Germinal center (tissue), 1 donor: ENCODE measurements around the gene FER1L5.

Experiments used
- DNase-seq: peaks from one replicate; pipeline ENCODE4 v3.0.0; 2012; ENCODE audit warnings: mixed read lengths, low spot score

FER1L5 gene

DNA sequence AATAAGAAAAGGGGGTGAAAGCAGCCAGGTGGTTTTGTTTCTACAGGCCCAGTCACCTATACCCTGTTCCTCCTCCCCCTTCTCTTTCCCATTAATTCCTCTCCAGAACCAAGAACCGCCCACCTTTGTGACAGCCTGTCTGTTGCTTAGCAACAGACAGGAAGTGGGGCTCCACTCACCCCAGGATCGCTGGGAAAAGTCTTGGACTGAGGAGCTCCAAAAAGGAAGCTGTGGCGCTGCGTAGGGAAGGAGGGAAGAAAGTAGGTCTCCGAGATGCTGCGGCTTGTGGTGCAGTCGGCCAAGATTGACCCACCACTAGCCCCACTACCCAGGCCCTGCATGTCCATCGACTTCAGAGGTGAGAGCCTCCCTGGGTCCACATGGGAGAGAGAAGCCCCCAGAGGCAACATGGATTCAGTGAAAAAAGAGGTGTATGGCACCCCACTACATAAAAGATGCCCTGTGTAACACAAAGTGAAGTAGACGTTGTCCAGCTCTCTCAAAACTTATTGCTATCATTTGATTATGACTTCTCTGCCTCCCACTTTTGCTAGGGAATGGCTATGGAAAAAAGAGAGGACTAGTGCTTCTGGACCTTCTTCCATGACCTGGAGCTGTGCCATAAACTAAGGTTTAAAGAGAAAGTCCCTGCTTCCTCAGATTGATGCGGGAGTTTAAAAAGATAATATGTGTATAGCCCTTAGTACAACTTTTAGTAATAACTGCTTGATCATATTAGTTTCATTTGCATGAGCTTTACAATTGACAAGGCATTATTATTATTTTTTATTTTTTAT, at the start of gene FER1L5:
FER1L5 (plus strand) TSS at position 201 of the 797 bp plus-strand sequence; CDS start at position 274, 73 bp downstream.
- no peak for DNase-seq

DNA sequence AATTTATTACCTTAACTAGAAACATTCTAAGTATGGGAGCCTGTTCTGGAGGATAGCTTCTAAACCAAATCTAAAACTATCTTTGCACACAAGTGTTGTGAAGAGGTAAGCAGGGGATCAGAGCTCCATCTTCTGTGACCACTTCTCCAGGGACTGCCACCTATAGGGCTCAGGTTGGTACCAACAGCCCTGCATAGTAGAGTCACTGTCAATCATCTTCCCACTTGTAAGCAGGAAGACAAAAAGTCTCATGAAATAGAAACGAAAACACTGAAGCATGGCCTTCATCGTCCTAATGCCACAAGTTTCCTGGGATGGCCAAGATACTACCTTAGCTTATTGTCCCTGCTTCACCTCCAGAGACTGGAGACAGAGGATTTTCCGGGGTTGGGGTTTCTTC, 48.3 kb upstream of the FER1L5 start:
- no peak for DNase-seq

DNA sequence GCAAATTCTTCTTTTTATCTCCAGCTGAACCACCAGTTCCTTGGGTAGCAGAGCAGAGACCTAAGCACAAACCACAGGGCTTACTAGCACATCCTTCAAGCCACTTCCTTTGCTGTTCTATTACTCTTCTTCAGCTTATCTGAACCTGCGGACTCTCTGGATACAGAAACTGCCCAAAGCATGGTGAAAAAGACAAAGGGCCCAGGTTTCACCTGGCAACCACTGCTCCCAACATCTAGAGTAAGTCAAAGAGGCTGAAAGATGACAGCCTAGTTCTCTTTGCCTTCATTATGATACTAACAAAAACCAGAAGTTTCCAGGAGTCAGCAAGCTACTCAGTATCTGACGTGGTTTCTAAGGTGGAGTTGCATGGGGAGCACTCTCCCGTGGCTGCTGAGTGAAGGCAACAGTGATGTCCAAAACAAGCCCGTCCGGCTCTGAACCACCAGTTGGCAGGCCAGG, 47.8 kb upstream of the FER1L5 start:
- DNase-seq, result no peak

DNA sequence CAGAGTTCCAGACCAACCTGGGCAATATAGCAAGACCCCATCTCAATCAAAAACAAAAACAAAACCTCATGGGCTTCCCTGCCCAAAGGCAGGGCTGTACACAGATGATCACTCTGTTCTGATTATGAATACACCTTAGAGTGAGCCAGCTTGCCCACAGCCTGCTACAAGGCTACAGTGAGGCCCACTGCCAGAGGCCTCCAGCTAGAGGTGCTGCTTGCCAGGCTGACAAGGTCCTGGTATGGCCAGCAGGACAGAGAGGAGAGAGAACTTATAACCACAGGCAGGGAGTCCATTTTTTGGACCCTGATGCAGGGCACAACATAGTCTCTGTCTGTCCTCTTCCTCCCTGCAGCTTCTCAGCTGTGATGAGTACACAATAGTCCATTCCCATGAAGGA, 46.0 kb upstream of the FER1L5 start:
- no peak for DNase-seq

DNA sequence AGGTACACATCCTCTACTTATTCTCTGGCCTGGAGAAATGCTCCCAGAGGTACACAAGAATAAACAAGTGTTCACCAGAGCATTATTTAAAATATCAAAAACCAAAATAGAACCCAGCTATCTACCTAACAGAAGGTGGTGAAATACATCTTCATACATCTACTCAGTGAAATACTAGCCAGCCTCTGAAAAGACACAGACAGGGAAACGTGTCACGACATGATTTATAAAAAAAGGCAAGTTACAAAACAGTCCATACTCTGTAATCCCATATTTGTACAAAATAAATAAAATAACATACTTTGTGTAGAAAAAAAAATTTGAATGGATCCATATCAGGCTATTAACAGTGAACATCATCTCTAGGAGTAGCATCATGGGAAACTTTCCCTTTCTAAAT, 42.6 kb upstream of the FER1L5 start:
- no peak for DNase-seq

DNA sequence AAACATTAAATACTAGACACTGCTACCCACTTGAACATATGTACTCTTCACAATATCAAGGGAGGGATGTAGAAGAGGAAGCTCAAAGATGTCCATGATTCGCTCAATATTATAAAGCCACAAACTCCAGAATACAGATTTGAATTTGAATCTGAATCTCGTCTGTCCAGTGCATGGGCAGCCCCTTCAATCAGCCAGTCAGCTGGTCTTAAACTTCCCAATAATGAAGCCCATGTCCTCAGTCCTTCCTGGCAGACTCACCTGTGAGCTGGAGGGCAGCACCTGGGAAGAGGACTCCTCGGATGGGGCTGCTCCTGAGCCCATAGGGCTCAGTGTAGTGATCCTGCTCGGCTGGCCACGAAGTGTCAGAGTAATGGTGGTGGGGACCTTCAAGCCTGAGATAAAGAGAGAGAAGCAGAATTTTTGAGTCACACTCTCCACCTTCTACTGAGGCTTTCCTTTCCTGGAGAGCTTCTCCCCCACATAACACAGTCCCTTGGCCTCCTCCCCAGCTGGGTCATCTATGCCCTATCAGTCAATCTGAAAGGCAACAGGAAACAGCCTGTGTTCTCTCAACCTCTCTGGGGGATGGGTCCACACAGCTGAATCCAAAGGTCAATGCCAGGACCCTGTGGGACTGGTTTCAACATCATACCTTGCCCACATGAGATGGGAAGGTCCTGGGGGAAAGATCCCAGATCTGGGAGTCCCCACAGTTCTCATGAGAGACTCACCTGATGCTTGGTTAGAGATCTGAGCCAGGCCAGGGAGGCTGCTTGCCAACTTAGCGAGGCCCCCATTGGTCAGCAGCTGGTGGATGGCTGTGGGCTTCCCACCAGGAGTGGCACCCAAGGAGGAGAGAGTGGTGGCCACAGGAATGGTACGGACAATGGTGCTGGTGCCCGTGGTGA, 40.9 kb upstream of the FER1L5 start:
- no peak for DNase-seq

DNA sequence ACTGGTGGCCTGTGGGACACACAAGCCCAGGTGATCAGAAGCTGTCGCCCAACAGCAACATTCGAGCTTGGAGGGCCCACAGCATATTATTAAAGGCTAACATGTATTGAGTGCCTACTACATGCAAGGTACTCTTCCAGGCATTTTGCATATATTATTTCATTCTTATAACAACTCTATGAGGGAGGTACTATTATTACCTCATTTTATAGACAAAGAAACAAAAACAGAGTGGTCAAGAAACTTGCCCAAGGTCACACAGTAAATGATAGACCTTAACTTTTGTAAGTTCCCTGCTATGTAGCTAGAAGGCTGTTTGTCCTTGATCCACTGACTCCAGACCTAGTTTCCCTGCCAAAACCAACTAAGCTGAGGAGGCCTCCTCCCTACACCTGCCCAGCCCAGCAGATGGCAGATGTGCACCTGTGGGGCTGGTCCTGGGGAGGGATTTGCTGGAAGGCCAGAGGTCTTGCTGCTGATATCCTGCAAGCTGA, 40.2 kb upstream of the FER1L5 start:
- no peak for DNase-seq

DNA sequence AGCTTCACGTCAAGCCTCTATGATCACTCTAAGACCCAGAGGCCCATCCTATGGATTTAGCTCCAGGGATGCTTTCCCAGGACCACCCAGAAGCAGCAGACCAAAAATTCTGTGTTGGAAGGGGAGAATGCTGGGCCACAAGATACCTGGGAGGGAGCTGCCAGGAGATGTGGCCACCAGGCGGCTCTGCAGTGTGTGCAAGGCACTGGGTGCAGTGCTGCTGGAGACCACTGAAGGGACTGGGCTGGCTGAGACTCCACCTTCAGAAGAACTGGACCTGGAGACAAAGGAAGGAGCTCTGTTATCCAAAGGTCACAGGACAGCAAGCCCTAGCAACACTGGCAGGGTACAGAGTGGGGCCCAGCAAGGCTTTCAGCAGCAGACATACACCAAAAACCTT, 38.5 kb upstream of the FER1L5 start:
- no peak for DNase-seq

DNA sequence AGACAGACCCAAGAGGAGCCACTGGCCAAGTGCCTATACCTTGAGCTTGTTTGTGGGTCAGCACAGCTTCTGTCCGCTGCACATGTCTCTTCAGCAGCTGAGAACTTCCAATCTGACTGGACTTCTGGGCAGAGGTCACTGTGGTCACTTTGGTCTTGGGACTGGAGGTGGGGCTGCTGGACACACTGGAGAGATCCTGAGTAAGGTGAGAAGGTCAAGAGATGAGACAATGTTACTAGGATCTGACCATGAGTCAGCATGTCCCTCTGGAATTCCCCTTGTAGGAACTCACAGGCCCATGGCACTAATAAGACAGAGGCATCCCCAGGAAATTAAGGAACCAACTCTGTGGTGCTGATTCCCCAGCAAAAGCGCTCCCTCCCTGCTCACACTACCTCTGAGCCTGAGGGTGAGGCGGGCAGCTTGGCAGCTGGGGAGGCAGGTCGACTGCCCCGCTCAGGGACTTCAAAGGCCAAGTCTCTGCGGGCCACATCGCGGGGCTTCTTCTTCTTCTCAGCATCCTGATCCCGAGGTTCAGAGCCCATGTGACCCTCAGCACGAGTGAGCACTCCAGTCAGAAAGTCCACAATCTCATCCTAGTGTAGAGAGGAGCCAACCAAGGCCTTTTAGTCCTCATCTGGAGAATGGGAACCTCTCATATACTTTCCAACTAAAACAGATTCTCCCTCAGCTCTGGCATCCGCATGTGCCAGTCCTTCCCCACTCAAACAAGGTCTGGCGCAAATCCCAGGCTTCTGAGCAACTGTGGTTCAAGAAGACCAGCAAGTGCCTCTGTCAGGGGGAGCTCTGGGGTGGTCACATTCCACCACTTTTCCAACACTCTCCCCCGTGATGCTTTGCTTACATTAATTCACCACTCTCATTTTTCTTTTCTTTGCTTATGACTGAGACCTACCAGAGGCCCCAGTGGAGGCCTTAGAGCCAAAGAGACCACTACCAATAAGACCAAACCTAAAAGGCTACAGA, 33.8 kb upstream of the FER1L5 start:
- DNase-seq, result no peak

DNA sequence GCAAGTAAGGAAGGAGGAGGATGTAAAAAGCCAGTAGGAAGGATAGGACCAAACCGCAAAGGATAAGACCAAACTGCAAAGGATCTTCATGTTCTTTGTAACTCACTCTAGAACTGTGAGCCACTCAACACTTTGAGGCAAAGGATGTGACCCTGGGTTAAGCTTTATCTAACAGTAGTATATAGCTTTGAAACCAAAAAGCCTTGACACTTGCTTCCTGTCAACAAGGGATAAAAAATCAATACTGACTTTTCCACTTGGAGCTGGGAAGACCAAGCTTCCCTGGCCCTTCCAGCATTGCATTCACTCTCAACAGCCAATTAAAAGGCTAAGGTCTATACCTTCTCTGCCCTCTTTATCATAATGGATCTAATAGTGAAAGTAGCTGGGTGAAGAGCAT, 26.4 kb upstream of the FER1L5 start:
- no peak for DNase-seq

DNA sequence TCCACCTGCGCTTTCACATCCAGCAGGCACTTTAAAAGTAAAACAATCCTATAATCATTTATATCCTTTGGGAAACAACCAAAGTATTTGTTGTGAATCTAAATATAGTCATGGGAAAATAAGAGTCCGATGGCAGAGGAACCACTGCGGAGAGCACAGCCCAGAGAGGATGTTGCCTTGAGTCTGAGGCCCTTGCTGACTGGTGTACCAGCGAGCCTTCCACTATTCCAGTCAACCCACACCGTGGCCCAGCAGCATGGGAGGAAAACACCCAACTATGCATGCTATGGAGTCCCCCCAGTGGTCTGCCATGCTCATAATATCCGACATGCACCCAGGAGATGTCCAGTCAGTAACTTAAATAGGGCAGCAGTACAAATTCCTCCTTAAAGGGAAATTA, 26.0 kb upstream of the FER1L5 start:
- DNase-seq, result no peak

DNA sequence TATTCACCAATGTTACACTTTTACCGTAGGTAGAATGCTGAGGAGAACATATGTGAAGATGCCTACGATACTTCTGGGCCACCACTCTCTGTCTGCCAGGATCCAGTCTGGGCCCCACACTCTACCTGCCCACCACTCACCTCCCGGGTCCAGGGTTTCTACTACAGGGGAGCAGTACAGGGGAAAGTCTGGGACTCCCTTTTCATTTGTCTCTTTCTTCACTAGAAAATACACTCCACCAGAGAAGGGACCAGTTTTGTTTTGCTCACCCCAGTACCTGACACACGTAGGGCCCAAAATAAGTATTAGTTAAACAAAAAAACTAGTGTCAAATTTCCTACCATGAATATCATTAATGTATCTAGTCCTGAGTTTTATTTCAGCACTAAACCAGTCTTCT, 25.6 kb upstream of the FER1L5 start:
- no peak for DNase-seq

DNA sequence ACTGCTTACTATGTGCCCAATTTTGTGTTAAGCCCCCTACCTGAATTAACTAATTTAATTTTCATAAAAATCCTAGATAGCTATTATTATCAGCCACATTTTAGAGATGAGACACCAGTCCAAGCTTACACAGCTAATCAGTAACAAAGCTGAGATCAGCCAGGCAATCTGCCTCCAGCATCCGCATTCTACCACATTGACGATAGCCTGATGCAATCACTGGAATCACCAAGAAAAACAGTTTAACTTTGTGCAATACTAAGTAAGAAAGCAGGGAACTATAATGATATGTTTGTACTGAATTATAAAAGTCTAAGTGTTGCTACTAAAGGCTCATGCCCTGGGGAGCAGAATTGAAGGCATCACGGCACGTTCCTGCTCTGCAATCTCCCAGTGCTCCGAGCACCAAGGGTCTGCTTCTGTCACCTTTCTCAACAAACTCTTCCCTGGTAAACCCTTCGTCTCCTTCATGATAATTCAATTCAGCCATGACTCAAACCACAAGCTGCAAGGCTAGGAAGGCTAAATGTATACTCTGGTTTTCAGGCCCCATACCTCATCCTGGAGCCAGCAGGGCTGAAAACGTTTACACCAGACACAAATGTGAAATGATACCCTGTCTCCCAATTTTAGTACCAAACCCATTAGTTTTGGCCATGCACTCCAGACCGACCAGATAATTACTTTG, 23.8 kb upstream of the FER1L5 start:
- DNase-seq, result no peak

DNA sequence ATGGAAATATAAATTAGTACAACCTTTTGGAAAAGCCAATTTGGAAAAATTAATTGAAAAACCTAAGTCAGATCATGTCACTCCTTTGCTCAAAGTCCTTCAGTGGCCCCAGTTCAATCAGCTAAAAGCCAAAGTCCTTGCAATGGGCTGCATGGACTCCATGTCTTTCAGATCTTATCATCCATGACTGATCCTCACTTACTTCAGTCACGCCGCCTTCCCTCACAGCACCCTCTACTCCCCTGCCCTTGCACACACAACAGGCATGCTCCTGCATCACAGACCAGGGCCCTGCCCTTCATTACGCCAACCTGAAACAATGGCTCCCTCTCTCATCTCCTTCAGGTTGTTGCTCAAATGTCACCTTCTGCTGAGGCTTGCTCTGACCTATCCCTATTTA, 20.0 kb upstream of the FER1L5 start:
- no peak for DNase-seq

DNA sequence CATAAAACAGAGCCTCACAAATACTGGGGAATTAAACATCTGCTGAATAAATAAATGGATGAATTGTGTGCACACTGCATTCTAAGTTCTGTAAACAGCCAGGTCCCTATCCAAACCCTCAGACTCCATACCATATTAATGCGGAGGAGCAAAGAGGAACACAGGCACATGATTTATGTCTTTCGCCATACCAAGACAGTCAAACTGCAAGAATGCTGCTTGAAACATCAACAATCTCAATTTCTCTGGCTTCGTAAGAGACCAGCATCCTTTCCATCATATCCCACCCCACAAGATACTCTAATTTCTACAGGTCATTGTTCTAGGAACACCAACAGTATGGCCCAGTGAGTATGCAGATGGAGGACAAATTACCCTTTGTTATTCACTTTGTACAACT, 19.4 kb upstream of the FER1L5 start:
- no peak for DNase-seq

DNA sequence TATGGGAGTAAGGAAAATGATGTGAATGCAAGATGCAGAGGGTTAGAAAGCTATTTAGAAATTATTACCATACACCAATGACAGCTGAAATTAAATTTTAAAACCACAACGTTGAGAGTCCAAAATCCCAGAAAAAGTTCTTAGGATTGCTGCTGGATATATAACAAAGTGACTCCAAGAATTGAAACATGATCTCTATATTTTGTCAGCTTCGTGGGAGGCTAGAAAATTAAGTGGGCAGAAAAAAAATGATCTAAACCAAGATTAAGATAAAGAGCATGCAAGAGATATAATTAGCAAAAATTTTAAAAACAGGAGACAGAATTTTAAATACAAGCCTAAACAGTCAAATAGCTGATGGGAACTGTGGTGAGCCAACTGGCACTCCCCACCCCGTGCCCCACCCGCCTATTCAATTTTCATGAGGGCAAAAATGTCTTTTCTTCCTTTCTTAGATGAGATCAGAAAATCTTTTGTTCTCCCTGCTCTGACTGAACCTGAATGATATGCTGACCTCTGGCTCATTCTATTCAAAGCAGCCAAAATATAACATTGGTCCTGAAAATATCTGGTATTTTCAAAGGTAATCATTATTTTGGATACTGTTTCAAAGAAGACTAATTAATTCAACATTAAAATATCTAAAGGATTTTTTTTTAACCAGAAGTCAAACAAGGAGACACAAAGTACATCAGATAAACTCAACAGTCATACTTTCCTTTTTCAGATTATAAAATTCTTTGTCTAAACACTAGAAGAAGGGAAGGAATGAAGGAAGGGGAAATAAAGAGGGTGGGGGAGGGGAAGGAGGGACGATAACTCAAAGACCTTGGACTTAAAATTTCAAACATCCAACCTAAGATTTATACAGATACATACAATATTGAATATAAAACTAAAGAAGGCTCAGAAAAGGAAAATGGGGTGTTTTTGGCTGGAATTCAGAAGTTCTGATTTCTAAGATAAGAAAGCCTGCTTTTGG, 16.7 kb upstream of the FER1L5 start:
- DNase-seq, result no peak

DNA sequence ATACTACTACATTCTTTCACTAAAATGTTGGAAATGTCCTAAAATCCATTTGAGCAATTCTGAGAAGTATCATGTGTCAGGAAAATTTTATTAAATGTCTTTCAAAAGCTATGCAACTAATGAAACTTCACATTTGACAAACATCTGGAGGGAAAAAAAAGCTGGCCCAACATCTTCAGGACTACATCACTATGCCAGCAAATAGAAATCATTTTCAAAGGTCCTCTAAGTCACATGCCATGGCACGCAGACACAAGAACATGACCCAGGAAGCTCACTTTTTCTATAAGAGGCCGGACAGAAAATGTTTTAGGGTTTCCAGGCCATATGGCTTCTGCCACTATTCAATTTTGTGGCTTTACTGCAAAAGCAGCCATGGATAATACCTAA, 16.0 kb upstream of the FER1L5 start:
- DNase-seq, result no peak

DNA sequence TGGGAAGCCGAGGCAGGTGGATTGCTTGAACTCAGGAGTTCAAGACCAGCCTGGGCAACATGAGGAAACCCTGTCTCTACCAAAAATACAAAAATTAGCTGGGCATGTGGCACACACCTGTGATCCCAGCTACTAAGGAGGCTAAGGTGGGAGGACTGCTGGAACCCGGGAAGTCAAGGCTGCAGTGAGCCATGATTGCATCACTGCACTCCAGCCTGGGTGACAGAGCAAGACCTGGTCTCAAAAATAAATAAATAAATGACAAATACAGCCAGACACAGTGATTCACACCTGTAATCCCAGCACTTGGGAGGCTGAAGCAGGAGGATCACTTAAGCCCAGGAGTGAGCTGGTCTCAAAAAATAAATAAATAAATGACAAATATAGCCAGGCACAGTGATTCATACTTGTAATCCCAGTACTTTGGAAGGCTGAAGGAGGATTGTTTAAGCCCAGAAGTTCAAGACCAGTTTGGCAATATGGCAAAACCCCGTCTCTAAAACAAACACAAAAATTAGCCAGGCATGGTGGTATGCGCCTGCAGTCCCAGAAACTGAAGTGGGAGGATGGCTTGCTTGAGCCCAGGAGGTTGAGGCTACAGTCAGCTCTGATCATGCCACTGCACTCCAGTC, 10.6 kb upstream of the FER1L5 start:
- DNase-seq, result no peak

DNA sequence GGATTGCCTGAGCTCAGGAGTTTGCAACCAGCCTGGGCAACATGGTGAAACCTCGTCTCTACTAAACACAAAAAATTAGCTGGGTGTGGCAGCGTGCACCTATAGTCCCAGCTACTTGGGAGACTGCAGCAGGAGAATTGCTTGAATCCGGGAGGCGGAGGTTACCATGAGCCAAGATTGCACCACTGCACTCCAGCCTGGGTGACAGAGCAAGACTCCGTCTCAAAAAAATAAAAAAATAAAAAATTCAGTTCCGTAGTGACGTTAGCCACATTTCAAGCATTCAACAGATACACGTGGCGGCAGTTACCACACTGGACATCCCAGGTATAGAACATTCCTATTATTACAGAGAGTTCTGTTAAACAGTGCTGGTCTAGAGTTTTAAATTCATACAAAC, 8.9 kb upstream of the FER1L5 start:
- no peak for DNase-seq
